GM11168 (cell line): ENCODE measurements around the gene PTPRG.

Source experiments
- in situ Hi-C: fragments of 300-500 bp; cut with MboI; formaldehyde crosslinking; loops from one replicate; pipeline ENCODE4 v1.12.0; 2022; ENCODE audit warnings: low sequenced_read_pairs; ENCODE audit not compliant: unreplicated experiment

PTPRG gene

DNA sequence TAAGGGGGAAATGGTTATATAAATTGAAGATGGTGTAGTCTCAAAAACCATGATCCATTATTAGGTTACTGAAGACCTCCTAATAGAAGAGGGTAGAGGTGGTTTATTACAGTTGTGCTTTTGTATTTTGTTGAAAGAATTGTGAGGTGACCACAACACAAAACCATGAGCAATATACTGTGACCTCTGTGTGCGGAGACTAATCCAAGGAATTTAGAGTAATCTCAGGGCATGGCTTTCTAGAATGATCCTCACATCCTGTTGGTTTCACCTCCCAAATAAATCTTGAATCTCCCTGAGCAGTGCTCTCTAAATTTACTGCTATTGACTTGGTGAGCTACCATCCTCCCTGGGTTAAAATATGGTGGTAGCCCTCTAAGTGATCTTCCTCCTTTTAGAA, 52.3 kb downstream of the PTPRG start:
- in situ Hi-C loops = no loop called here

DNA sequence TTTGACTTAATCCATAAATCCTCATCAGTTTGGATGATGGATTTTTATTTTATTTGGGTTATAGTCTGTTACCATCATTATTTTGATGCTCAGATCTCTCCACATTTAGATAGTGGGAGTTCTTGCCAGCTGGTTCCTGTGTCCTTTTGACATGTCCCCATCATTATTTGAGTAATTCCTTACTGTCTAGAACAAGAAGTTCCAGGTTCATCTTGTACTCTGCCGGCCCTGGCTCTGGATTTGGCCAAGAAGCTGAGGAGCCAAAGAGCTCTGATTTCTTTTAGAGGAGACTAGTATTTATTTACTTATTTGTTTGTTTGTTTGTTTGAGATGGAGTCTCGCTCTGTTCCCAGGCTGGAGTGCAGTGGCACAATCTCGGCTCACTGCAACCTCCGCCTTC, 54.3 kb downstream of the PTPRG start:
- in situ Hi-C loops = no loop called here

GRCh38 chr3:61616586-61616985, 55.2 kb downstream of the PTPRG start:
- in situ Hi-C loops = no loop called here

GRCh38 chr3:61617041-61617440, 55.7 kb downstream of the PTPRG start:
- in situ Hi-C loops = no loop called here

DNA sequence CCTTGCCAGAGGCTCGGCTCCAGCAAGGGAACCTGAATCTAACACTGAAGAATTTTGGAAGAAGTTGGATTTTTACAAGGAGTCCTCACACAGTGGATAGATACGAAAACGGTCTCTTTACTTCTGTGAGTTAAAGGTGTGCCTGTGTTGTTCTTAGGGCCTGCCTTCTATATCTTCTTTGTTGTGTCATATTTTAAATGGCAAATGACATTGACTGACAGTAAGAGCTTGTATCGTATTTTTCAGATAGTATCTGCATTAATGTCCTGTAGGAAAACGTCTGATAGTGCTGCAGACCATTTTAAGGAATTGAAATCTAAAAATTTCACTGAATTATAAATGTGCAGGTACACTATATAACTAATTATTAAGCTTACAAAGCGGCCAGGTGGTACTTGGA, 56.3 kb downstream of the PTPRG start:
- in situ Hi-C loops = no loop called here

DNA sequence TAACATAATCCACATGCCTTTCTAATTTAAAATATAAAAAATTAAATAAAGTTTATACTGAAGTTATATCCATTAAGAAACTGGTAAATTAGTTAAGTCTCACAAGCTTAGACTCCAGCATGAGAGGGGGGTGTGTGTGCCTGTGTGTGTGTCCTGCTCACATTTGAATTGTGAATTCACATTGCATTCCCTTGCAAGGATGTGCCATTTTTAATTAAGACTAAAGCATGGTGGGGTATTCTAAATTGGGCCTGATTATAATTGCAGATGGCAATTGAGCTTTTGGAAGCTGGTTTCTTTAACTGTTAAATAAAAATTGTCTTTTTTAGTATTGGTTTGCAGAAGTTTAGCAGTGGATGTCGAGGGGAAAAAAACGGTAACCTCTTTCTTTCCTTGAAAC, 56.9 kb downstream of the PTPRG start:
- in situ Hi-C loops = no loop called here

GRCh38 chr3:61618871-61619270, 57.5 kb downstream of the PTPRG start:
- in situ Hi-C loops = no loop called here

DNA sequence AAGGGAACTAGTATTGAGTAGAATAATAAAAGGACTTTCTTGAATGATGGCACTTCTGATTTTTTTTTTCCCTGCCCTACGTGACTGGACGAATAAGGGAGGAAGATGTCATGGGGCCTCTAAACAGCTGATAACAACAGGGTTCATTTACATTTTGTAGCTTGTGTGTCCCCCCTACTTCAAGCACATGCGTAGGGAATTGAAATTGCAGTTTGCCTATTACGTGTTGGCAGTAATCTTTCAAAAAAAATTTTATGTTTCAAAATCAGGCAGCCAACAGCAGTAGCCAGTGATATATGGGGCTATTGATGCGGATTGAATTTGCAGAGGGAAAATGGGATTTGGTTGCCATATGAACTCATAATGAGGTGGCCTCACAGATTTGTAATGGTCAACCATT, 58.7 kb downstream of the PTPRG start:
- in situ Hi-C loops = no loop called here

GRCh38 chr3:61624300-61624699, 62.9 kb downstream of the PTPRG start:
- in situ Hi-C loops = no loop called here

GRCh38 chr3:61625429-61625828, 64.1 kb downstream of the PTPRG start:
- in situ Hi-C loops = no loop called here

DNA sequence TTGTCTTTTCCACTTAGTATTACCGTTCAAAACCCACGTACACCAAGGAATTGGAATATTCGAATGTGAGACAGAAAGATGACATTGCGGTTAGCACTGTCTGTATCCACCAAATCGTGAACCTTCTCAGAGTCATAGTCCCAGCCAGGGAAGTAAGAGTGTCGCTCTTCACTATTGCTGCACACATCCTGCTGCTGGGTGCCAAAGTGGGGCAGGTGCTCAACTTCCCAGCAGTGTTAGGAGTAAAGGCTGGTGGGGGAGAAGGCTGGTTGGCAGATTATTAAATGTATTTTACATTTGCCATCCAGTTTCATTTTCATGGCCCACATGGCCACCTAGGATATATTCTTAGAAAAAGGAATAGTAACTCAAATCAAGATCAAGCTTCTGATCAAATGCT, 65.1 kb downstream of the PTPRG start:
- in situ Hi-C loops = no loop called here

DNA sequence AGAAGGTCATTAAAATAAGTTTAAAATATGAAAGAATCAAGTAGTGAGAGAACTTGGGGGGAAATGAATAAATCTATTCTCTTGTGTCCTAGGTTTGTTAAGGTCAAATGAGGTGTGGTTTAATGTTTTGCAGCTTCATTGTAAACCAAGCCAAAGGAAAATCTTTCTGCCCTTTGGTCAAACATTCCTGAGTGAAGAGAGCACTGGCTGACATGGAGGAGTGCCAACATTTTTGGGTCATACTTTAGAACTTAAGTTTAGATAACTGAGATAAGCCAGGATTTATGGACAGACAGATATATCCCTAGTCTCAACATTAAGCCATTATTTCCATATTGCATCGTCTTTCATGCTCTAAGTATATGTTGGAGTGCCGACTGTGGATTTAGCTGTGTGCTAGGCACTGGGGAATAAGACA, 66.4 kb downstream of the PTPRG start:
- in situ Hi-C loops = no loop called here

- in situ Hi-C loops = no loop called here
Observed at GRCh38 chr3:61628636-61629035, 67.3 kb downstream of the PTPRG start.

- in situ Hi-C loops = no loop called here
Observed at GRCh38 chr3:61629442-61629841, 68.1 kb downstream of the PTPRG start.

GRCh38 chr3:61631108-61631769, 69.9 kb downstream of the PTPRG start:
- in situ Hi-C loops = no loop called here

DNA sequence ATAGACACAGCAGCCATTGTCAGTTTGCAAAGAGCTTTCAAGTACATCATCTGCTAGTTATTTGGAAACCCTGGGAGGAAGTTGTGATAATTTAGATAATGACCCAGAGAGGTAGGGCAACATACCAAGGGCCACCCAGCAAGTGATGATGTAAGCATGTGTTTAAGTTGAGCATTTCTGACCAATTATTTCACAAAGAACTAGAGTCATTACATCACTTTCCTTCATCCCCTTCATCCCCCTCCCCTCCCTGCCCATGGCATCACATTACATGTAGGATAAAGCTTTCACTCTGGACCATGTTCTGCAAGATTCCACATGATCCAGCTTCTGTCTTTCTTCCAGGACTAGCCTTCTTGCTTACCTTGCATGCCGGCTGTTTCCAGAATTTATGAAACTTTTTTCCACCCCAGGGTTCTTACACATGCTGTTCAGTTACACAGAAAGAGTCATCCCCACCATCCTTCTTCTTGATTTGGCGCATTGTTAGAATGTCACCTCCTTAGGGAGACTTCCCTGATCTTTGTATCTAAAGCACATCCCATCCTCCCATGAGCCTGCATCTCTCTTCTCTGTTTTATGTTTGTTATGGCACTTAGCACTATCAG, 71.3 kb downstream of the PTPRG start:
- in situ Hi-C loops = no loop called here

DNA sequence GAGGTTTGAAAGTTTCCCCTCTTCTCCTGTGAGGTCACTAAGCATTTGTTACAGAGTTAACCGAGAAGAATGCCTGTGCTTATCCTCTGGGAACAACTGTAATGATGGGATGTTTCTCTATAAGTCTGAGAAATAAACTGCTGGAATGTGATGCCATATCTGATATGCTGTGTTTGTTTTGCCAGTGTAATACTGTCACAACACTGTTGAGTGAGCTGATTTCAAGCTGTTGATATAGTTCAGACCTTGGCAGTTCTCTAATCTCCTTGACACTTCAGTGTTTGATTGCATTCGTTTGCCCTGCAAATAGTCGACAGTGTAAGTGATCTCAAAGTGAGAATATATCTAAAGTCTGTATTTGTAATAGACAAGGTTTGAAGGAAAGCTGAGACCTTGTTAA, 73.3 kb downstream of the PTPRG start:
- in situ Hi-C loops = no loop called here

GRCh38 chr3:61637088-61638051, 76.0 kb downstream of the PTPRG start:
- in situ Hi-C loops = no loop called here

- in situ Hi-C loops = no loop called here
Observed at GRCh38 chr3:61638741-61639140, 77.4 kb downstream of the PTPRG start.

- in situ Hi-C loops = no loop called here
Observed at GRCh38 chr3:61639991-61640390, 78.6 kb downstream of the PTPRG start.

GRCh38 chr3:61645148-61645547, 83.8 kb downstream of the PTPRG start:
- in situ Hi-C loops = no loop called here
